HG02571 (cell line): ENCODE measurements around the gene TRPC3.
"Not testable (repeated sequence)": the region's sequence is repeated elsewhere in the genome, so short reads cannot be mapped to it uniquely, and the experiment has no call there.

ENCODE experiments used
- ATAC-seq: cut with Tn5 transposase; IDR thresholded peaks from one replicate; pipeline ENCODE4 v1.9.1; 2021; ENCODE audit warnings: mild to moderate bottlenecking, moderate library complexity; ENCODE audit not compliant: unreplicated experiment

Gene TRPC3

GRCh38 chr4:121950212-121950679, 1.6 kb downstream of the TRPC3 start:
- ATAC-seq = peak; percentile 82

GRCh38 chr4:121946644-121947043, 5.2 kb downstream of the TRPC3 start:
- no peak for ATAC-seq

- ATAC-seq = no peak
Observed at GRCh38 chr4:121943941-121944340, 7.9 kb downstream of the TRPC3 start.

GRCh38 chr4:121939690-121940089, 12.2 kb downstream of the TRPC3 start:
- ATAC-seq = no peak

DNA sequence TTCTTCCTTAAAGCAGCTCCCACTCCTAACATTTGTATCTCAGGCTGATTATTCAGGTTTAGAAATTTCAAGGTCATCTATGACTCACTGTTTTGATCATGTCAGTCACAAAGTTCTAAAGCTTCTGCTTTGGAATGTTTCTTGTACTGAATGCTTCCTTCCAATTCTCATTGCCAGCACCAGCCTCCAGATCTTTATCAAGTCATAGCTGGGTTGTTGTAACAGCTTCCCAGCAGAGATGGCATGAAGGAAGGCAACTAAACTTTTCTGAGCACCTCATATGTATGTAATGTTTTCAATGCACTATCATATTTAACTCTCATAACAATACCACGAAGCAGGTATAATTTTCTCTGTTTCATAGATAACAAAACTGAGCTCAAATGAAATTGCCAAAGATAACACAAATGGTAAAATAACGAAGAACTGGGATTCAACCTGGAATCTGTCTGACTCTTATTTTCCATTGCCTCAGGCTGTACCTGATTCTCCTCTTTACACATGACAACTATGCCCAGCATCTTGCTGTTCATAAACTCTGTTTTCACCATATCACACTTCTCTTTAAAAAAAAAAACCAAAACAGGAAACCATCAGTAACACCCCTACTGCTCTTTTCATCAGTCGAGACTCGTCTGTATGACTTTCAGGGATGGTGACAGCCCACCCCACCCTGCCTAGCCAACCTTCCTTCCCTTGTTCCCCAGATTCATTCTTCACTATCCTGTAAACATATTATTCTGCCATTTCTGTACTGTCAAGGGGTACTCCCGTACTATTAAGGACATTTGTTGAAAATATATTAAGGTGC, 13.4 kb downstream of the TRPC3 start:
- ATAC-seq = no peak

DNA sequence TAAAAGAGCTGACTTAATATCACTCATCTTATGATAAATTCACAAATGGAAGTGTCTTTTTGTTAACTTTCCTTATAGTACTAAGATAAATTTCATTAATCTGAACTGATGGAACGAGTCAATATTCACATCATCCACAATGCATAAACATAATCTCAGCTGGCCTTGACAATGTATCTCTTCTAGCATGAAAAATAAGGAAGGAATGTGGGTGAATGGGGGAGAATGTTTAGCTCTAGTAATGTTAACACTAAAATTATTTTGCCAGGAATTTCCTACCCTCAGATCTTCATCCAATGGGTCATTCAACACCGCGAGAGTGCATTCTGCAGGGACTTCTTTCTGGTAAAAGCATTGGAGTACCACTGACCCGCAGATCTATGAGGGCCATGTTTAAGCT, 15.8 kb downstream of the TRPC3 start:
- no peak for ATAC-seq

- ATAC-seq = no peak
Observed at GRCh38 chr4:121934635-121935034, 17.2 kb downstream of the TRPC3 start.

DNA sequence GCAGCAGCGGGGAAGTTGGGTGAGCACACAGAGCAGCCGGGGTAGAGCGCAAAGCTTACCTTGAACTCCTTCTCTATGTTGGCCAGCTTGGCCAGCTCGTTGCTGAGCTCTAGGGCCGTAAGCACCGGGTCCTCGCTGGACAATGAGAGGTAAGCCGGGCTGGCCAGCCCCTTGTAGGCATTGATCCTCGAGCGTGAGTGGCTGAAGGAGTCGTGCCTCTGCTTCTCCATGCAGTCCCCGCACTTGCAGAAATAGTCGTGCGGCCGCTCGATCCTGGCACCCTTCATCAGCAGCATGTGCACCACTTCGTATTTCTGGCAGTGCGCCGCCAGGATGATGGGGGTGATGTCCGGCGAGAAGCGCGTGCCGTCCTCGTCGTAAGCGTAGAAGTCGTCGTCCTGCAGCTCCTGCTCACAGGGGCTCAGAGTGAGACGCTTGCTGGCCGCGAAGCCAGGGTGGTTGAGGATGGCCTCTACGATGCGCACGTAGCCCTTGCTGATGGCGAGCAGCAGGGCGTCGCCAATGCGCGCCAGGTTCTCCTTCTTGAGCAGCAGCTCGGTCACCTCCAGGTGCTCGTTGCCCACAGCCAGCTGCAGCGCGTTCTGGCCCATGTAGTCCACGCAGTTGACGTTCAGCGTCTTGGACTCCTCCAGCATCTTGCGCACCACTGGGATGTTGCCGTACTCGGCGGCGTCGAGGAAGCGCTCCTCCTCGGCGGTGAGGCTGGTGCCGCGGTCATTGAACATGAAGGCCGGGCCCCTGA, 19.5 kb downstream of the TRPC3 start:
- ATAC-seq = no peak

DNA sequence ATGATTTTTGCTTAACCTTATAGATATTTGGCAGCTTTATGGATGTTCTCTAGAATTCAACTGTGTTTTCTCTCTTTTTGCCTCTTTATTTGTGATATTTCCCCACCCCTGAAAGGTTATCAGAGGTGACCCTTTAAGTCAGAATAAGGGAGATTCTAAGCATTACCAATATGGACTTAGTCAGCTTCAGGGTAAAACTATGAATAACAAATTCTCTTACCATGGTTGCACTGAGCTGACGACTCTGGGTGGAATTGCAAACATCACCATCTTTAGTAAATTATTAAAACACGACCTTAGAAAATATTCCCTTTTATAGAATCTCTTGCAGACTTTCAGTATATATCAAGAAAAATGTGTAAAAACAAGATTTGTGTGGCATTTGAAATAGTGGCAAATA, 21.6 kb downstream of the TRPC3 start:
- no peak for ATAC-seq

GRCh38 chr4:121927948-121928347, 23.9 kb downstream of the TRPC3 start:
- ATAC-seq = no peak

- ATAC-seq = not testable (repeated sequence)
Observed at GRCh38 chr4:121926490-121926889, 25.4 kb downstream of the TRPC3 start.

DNA sequence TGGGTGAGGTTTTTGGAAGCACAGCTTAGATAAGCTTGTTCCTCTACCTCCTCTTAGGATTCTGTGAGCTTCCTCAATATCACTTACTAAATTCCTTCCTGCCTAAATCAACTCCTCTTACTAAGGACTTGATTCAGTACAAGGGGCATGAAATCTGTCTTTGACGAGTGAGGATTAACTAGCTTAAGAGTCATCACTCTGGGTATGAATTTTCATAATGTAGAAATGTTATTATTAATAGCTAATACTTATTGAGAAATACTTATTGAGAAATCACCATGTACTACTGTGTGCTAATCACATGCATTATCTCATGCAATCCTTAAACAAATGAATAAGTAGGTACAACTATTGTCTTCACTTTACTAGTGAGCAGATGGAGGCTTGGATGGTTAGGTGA, 28.6 kb downstream of the TRPC3 start:
- no peak for ATAC-seq

DNA sequence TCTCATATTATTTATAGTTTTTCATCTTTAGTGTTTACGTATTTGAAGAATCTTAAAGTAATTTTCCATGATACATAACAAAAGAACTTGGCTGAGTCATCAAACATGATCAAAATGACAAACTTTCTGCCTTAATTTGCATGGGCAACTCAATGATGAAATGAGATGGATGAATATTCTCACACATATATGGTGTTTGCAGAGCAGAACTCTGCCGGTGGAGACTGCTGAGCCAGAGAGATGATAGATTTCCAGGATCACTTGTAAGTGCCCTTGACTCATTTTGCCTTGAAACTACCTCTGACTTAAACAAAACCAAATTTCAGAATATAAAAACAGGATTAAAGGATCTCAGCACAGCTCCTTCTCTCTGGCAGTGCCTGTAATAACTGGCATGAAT, 38.2 kb downstream of the TRPC3 start:
- no peak for ATAC-seq

DNA sequence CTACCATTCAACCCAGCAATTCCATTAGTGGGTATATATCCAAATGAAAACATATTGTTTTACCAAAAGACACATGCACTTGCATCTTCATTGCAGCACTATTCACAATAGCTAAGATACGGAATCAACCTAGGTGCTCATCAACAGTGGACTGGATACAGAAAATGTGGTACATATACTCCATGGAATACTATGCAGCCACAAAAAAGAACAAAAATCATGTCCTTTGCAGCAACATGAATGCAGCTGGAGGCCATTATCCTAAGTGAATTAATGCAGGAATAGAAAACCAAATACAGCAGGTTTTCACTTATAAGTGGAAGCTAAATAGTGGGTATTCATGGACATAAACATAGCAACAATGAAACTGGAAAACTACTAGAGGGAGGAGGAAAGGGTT, 43.5 kb downstream of the TRPC3 start:
- no peak for ATAC-seq

DNA sequence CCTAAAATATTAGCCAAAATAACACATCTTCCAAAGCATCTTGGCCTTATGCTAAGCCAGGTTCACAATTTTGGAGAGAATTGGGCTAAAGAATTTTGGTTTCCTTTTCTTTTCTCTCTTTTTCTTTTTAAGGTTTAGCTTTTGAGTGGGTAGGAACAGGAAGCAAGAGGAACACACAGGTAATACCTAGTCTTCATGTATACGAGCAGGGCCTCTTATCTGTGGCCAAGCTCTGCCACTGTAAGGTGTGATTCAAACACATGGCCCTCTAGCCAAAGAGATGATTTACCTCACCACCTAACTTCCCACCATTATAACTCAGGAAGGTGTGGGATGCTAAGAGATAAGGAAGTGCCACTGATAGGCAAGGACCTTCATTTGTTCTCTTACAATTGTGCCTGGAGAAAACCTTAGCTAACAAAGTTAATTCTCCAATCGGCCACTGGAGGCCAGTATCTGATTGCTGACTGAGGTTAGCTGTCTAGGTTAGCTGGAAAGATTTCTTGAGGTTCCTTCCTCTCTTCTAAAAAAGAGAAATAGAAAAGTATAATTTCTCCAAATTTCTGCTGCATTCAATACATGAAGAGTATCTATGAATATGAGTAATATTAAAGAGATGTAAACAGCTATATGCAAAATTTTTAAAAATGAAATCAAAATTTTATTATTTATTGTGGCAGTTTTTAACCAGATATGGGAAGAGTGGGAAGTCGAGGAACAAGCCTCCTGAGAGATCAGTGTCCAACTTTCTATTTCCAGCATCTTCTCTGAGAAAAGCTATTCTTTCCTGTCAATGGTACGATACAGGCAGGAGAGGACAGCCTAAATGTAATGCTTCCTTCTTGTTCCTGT, 51.5 kb downstream of the TRPC3 start:
- ATAC-seq = peak; percentile 95

DNA sequence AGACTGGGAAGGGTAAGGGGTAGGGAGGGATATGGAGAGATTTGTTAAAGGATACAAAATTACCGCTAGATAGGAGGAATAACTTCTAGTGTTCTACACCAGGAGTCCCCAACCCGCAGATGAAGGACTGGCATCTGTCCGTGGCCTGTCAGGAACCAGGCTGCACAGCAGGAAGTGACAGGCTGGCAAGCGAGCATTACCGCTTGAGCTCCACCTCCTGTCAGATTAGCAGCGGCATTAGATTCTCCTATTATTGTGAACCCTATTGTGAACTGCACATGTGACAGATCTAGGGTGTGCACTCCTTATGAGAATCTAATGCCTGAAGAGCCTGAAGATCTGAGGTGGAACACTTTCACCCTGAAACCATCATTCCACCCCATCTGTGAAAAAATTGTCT, 53.7 kb downstream of the TRPC3 start:
- ATAC-seq = no peak

DNA sequence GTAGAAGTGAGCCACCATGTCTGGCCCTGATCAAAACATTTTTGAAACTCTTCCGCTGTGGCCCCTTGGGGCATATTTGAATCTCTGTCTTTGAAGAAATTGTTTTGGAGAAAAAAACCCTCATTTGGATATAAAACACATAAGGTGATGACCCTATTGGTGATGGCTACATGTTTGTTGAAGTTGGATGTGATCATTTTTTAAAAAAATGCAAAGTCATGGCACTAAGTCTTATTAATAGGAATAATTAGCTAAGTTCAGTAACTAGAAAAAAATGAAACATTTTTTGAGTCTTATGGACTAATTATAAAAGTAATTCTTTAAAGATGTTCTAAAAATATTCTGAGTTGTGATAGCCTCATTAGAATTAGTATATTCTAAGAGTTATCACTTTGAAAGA, 63.7 kb downstream of the TRPC3 start:
- ATAC-seq = no peak

- no peak for ATAC-seq
Observed at GRCh38 chr4:121885115-121885514, 66.7 kb downstream of the TRPC3 start.

- ATAC-seq = no peak
Observed at GRCh38 chr4:121881158-121881557, 70.7 kb downstream of the TRPC3 start.

GRCh38 chr4:121879135-121879534, 72.7 kb downstream of the TRPC3 start:
- no peak for ATAC-seq

GRCh38 chr4:121877041-121877773, 74.7 kb downstream of the TRPC3 start:
- ATAC-seq = no peak
